Measurements from ENCODE around the gene PHACTR4. TPM values are rescaled to one million over a fixed set of nuclear protein-coding genes. Genes with fewer than 3 reads are reported as not detected.
A peak's percentile ranks its signal among the peaks of the same experiment; 100 is the strongest.
"Not testable (repeated sequence)": the region's sequence is repeated elsewhere in the genome, so short reads cannot be mapped to it uniquely, and the experiment has no call there.

PHACTR4 gene
- total RNA-seq, 1 experiment from 2014 or later = 9.1 TPM

GRCh38 chr1:28447679-28448078 is 78.1 kb downstream of the PHACTR4 start:
- Histone ChIP-seq H3K9me3 (ENCODE audit: low read length) (no peaks in the 10 kb centered on the region), H3K27me3 (ENCODE audit: low read length) (no peaks in the 10 kb centered on the region), H3K79me2 (ENCODE audit: low read length) (peaks cover 20% of the 10 kb centered on the region), H3K9ac (ENCODE audit: low read length) (no peak overlapping the region), H2AFZ (ENCODE audit: low read length) (no peak overlapping the region), H3K4me3 (ENCODE audit: low read length) (no peak overlapping the region), H3K4me1 (ENCODE audit: insufficient read depth, low read length) (peaks cover 15% of the 10 kb centered on the region), H4K20me1 (ENCODE audit: low read length) (no peaks in the 10 kb centered on the region), H3K27ac (ENCODE audit: low read length) (no peak overlapping the region), H3K9me2 (replicated peaks; ENCODE audit: low read length) (no peaks in the 10 kb centered on the region), H3F3A (ENCODE audit: low read length, unreplicated experiment) (peaks cover 4% of the 10 kb centered on the region), H3K4me2 (ENCODE audit: low read length) (no peak overlapping the region), H3K36me3 (ENCODE audit: low read depth, low read length) (no peaks in the 10 kb centered on the region)
- intact Hi-C loops (cut with micrococcal nuclease) = no loop called here
- peak; percentile 25 for ATAC-seq
- ChIA-PET POLR2A (ENCODE audit: unreplicated experiment) (interaction anchor here (0.6 kb wide), 1 partner anchor 10 kb away, joined by 3 read pairs; no protein-coding TSS in a partner anchor), CTCF (no interaction called here)
- no TSS peak for BruUV-seq (replicated peaks)
- TF ChIP-seq EZH2 (IDR thresholded peaks at IDR 0.05; ENCODE audit: low read length, unreplicated experiment) (no peak), EZH2phosphoT487 (IDR thresholded peaks at IDR 0.05; ENCODE audit: borderline replicate concordance, low read length) (no peak)
- TF ChIP-seq, protein P1, sequence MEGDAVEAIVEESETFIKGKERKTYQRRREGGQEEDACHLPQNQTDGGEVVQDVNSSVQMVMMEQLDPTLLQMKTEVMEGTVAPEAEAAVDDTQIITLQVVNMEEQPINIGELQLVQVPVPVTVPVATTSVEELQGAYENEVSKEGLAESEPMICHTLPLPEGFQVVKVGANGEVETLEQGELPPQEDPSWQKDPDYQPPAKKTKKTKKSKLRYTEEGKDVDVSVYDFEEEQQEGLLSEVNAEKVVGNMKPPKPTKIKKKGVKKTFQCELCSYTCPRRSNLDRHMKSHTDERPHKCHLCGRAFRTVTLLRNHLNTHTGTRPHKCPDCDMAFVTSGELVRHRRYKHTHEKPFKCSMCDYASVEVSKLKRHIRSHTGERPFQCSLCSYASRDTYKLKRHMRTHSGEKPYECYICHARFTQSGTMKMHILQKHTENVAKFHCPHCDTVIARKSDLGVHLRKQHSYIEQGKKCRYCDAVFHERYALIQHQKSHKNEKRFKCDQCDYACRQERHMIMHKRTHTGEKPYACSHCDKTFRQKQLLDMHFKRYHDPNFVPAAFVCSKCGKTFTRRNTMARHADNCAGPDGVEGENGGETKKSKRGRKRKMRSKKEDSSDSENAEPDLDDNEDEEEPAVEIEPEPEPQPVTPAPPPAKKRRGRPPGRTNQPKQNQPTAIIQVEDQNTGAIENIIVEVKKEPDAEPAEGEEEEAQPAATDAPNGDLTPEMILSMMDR (conservative IDR thresholded peaks at IDR 0.05; ENCODE audit: low read depth, low read length) = no peak
- DNase-seq = no peak

- DNase-seq; H3K27ac ChIP-seq (ENCODE audit: low read length); H3K27me3 ChIP-seq (ENCODE audit: low read length); POLR2A ChIA-PET (ENCODE audit: unreplicated experiment); ATAC-seq; H3K9ac ChIP-seq (ENCODE audit: low read length); CTCF ChIA-PET; H4K20me1 ChIP-seq (ENCODE audit: low read length); H3K9me3 ChIP-seq (ENCODE audit: low read length); intact Hi-C loops (cut with micrococcal nuclease); H3K4me2 ChIP-seq (ENCODE audit: low read length); H3K36me3 ChIP-seq (ENCODE audit: low read depth, low read length); H3K4me3 ChIP-seq (ENCODE audit: low read length); BruUV-seq (replicated peaks); H3K9me2 ChIP-seq (replicated peaks; ENCODE audit: low read length); H3F3A ChIP-seq (ENCODE audit: low read length, unreplicated experiment); H2AFZ ChIP-seq (ENCODE audit: low read length): not testable (repeated sequence)
- H3K4me1 ChIP-seq (ENCODE audit: insufficient read depth, low read length) = peaks cover 15% of the 10 kb centered on the region
- peaks cover 20% of the 10 kb centered on the region for H3K79me2 ChIP-seq (ENCODE audit: low read length)
Measured at GRCh38 chr1:28448094-28448611, 78.6 kb downstream of the PHACTR4 start.

DNA sequence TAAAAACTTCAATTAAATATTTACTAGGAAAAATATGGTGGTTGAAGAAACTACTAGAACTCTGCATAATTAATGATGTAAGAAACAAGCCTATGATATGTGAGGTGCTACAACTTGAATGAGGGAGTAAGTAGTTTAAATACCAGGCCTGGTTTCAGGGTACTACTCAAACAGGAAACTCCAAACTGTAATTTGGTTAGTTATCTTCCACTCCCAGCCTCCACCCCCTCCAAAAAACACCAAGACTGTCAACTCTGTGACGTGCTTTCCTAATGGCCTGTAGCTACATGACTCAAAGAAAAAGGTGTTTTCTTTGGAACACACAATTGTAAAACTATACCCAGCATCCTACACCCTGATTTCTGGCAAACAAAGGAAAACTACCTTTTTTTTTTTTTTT is 80.4 kb downstream of the PHACTR4 start:
- Histone ChIP-seq H3K9ac (ENCODE audit: low read length) (0 out of 2 replicates have a peak overlapping the region, but pooled peaks have one; percentile 3), H3K4me2 (ENCODE audit: low read length) (peak overlapping the region; percentile 61), H3F3A (ENCODE audit: low read length, unreplicated experiment) (peaks cover 4% of the 10 kb centered on the region), H3K4me1 (ENCODE audit: insufficient read depth, low read length) (peaks cover 15% of the 10 kb centered on the region), H2AFZ (ENCODE audit: low read length) (no peak overlapping the region), H3K27ac (ENCODE audit: low read length) (peak overlapping the region; percentile 78), H3K27me3 (ENCODE audit: low read length) (no peaks in the 10 kb centered on the region), H3K36me3 (ENCODE audit: low read depth, low read length) (no peaks in the 10 kb centered on the region), H3K9me3 (ENCODE audit: low read length) (no peaks in the 10 kb centered on the region), H3K9me2 (replicated peaks; ENCODE audit: low read length) (no peaks in the 10 kb centered on the region), H4K20me1 (ENCODE audit: low read length) (no peaks in the 10 kb centered on the region), H3K4me3 (ENCODE audit: low read length) (no peak overlapping the region), H3K79me2 (ENCODE audit: low read length) (peaks cover 20% of the 10 kb centered on the region)
- POLR2A ChIA-PET (ENCODE audit: unreplicated experiment) = interaction anchor here (1.0 kb wide), 1 partner anchor 12 kb away, joined by 4 read pairs; no protein-coding TSS in a partner anchor
- ATAC-seq = peak; percentile 92
- intact Hi-C loops (cut with micrococcal nuclease) = loop anchor here (1.0 to 5.0 kb wide), 2 partner anchors 8 to 33 kb away; no protein-coding TSS in a partner anchor
- CTCF ChIA-PET = no interaction called here
- peak; percentile 82 for DNase-seq
- no TSS peak for BruUV-seq (replicated peaks)
- TF ChIP-seq, protein P1 (conservative IDR thresholded peaks at IDR 0.05; ENCODE audit: low read depth, low read length) = no peak
- TF ChIP-seq EZH2phosphoT487 (IDR thresholded peaks at IDR 0.05; ENCODE audit: borderline replicate concordance, low read length) (no peak), EZH2 (IDR thresholded peaks at IDR 0.05; ENCODE audit: low read length, unreplicated experiment) (no peak)
